ENCODE data around the gene KIF1A. TPM values are rescaled to one million over a fixed set of nuclear protein-coding genes. Genes with fewer than 3 reads are reported as not detected.
"Not testable (repeated sequence)": the region's sequence is repeated elsewhere in the genome, so short reads cannot be mapped to it uniquely, and the experiment has no call there.

Gene KIF1A
- total RNA-seq, 1 experiment from 2014 or later: 51.6 TPM

DNA sequence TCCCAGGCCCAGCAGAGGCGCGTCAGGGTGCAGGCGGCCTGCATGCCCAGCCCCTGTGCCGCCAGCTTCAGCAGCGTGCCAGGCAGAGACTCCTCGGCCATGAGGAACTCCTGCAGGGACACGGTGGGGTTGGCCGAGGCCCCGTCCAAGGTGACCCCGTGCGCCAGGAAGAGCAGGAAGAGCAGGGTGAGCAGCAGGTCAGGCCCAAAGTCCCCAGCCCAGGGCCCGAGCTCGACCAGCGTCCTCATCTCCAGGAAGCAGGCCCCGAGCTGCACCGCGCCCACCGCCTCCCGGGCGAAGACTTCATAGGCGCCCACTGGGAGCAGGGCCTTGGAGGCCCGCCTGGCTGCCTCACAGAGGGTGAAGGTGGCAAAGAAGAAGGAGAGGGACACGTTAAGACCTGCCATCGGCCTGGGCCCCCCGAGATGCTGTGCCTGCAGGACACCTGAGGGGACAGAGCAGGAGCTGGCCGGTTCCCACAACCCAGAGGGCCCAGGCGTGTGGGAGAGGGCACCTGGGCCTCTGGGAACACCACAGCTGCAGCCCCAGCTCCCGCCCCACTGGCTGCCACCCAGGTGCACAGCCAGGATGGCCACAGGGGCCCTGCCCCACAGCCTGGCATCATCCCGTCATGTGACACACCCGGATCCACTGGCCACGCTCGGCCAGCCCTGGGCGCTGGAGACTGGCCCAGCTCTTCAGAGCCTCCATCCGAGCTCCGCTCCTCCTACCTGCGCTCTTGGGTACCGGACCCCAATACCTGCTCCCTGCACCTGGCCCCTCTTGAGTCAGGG is 137.4 kb downstream of the KIF1A start, which contains the start of gene AQP12B:
AQP12B (minus strand) TSS at position 455 of the 794 bp plus-strand sequence; CDS start at position 407, 48 bp downstream.
- H3K4me3 ChIP-seq (ENCODE audit: insufficient read depth, low read depth, low read length); H3K36me3 ChIP-seq (replicated peaks; ENCODE audit: control insufficient read depth, insufficient read depth, low read length); H3K27me3 ChIP-seq (ENCODE audit: control insufficient read depth, insufficient read depth, low read length): not testable (repeated sequence)
- DNase-seq: peak; percentile 23

DNA sequence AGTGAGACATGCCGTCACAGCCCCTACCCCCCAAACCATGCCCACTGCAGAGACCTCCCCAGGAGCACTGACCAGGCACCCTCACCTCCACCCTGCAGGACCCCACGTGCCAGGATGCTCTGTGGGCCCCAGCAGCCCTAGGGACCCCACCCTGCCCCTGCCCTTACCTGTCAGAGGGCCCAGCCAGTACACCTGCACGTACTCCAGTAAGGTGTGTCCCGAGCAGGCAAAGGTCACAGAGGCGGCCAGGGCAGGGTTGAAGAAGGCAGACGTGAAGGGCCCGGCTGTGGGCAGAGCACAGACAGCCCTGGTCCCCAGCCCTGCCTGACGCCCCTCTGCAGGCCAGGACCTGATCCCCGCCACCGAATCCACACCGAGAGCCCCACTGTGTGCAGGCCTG is 139.8 kb downstream of the KIF1A start:
- H3K36me3 ChIP-seq (replicated peaks; ENCODE audit: control insufficient read depth, insufficient read depth, low read length); DNase-seq; H3K4me3 ChIP-seq (ENCODE audit: insufficient read depth, low read depth, low read length); H3K27me3 ChIP-seq (ENCODE audit: control insufficient read depth, insufficient read depth, low read length): not testable (repeated sequence)

DNA sequence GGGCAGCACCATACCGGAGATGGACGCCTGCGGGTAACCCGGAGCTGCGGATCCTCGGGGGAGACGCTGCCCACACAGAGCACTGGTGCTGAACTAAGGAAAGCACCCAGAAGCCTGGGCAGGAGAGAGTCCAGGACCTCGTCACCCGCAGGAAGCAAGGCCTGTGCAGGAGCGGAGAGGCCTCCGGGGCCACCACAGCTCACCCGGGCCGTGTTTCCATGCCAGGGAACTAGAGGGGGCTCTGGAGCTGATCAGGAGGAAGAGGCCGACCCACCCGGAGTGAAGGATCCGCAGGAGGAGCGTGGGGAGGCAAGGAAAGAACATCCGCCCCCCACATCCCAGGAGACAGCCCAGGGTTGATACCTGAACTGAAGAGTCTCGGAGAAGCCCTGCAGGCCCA is 141.1 kb downstream of the KIF1A start:
- not testable (repeated sequence) for H3K27me3 ChIP-seq (ENCODE audit: control insufficient read depth, insufficient read depth, low read length); H3K36me3 ChIP-seq (replicated peaks; ENCODE audit: control insufficient read depth, insufficient read depth, low read length); DNase-seq; H3K4me3 ChIP-seq (ENCODE audit: insufficient read depth, low read depth, low read length)

DNA sequence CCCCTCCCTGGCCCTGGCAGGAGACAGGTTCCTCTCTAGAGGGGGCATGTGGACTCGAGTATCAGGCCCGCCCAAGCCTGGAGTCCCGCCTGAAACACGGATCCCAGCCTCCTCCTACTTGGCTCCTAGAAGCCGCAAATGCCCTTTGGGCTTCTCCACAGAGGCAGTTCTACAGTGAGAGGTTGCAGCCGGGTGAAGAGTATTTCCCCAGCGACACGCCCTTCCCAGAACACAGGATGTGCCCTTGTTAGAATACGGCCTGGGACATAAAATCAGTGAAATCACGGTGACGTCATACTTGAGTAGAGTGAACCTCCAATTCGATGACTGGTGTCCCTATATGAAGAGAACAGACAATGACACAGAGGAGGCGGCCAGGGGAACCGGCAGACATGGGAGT is 142.0 kb downstream of the KIF1A start:
- not testable (repeated sequence) for H3K4me3 ChIP-seq (ENCODE audit: insufficient read depth, low read depth, low read length); H3K27me3 ChIP-seq (ENCODE audit: control insufficient read depth, insufficient read depth, low read length); DNase-seq; H3K36me3 ChIP-seq (replicated peaks; ENCODE audit: control insufficient read depth, insufficient read depth, low read length)

DNA sequence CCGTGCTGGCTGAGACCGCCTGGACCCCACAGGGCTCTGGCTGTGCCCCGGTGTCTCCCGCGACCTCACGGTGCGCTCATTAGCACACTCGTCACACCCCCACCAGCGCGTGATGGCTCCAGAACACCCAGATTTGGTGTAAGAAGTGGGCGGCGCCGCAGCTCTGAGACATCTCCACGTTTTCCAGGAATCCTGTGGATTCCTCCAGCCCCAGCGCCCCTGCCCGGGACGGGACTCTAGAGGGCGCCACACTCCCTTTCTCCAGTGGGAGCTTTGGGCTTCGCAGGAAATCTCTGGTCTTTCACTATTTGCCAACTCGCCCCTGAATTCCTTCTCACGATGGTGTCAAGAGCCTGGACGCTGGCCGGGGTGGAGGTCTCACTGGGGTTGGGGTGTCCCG is 144.7 kb downstream of the KIF1A start:
- not testable (repeated sequence) for H3K27me3 ChIP-seq (ENCODE audit: control insufficient read depth, insufficient read depth, low read length); H3K4me3 ChIP-seq (ENCODE audit: insufficient read depth, low read depth, low read length); H3K36me3 ChIP-seq (replicated peaks; ENCODE audit: control insufficient read depth, insufficient read depth, low read length); DNase-seq

DNA sequence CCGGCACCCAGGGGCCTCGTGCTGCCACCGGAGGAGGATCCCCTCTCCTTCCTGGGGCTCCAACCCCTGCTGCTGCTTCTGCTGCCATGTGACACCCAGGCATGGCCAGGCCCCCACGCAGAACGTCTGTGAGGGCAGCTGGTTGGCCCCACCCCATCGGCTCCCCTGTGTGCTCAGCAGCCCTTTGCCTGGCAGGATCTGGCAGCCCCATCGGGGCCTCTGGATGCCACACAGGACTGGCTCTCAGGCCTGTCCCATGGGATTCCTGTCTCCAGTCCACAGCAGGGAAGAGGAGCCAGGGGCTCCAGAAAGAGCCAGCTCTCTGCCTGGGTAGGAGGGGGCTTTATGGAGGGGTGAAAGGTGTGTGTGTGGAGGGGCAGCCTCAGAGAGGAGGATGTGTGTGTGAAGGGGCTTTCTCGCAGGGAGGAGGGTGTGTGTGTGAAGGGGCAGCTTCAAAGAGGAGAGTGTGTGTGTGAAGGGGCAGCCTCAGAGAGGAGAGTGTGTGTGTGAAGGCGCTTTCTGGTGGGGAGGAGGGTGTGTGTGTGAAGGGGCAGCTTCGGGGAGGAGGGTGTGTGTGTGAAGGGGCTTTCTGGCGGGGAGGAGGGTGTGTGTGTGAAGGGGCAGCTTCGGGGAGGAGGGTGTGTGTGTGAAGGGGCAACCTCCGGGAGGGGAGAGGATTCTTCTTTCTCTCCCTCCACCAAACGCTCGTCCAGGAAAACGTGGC is 145.4 kb downstream of the KIF1A start:
- H3K27me3 ChIP-seq (ENCODE audit: control insufficient read depth, insufficient read depth, low read length); DNase-seq; H3K36me3 ChIP-seq (replicated peaks; ENCODE audit: control insufficient read depth, insufficient read depth, low read length); H3K4me3 ChIP-seq (ENCODE audit: insufficient read depth, low read depth, low read length): not testable (repeated sequence)

GRCh38 chr2:240672701-240673190 is 147.3 kb downstream of the KIF1A start:
- Histone ChIP-seq H3K4me3 (ENCODE audit: insufficient read depth, low read depth, low read length) (no peak overlapping the region), H3K36me3 (replicated peaks; ENCODE audit: control insufficient read depth, insufficient read depth, low read length) (no peaks in the 10 kb centered on the region), H3K27me3 (ENCODE audit: control insufficient read depth, insufficient read depth, low read length) (no peaks in the 10 kb centered on the region)
- peak; percentile 59 for DNase-seq

DNA sequence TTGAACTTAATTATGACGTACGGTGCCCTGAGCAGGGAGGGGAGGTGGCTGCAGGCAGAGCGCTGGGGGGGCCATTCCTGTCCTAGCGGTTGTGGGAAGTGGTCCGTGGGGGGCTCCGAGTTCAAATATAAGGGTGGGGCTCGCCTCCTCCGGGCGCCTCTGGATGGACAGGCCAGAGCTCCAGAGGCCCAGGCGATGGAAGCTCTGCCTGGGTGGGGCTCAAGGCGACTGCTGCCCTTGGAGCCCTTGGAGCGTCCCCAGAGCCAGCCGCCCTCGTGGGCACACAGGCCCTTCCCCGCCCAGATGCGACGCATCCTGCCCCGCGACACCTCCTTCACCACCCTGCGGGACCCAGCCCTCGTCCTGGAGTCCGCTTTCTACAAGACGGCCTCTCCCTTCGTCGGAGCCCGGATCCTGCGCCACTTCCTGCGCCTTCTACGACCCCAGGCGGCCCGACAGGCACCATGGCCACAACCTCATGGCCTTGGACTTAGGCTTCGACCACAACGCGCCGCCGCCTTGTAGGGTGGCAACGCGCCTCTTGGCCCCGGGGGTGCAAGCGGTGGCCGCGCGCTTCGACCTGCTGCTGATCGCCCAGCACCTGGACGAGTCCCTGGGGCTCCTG is 147.8 kb downstream of the KIF1A start:
- no peak overlapping the region for H3K4me3 ChIP-seq (ENCODE audit: insufficient read depth, low read depth, low read length)
- no peaks in the 10 kb centered on the region for H3K27me3 ChIP-seq (ENCODE audit: control insufficient read depth, insufficient read depth, low read length)
- DNase-seq: peak; percentile 59

GRCh38 chr2:240670950-240671349 is 149.1 kb downstream of the KIF1A start:
- no peak for DNase-seq
- H3K27me3 ChIP-seq (ENCODE audit: control insufficient read depth, insufficient read depth, low read length): no peaks in the 10 kb centered on the region

More for the DNA sequence above, 147.8 kb downstream of the KIF1A start:
- no peaks in the 10 kb centered on the region for H3K36me3 ChIP-seq (replicated peaks; ENCODE audit: control insufficient read depth, insufficient read depth, low read length)

GRCh38 chr2:240670402-240670801 is 149.6 kb downstream of the KIF1A start:
- no peak for DNase-seq
- Histone ChIP-seq H3K36me3 (replicated peaks; ENCODE audit: control insufficient read depth, insufficient read depth, low read length) (no peaks in the 10 kb centered on the region), H3K27me3 (ENCODE audit: control insufficient read depth, insufficient read depth, low read length) (no peaks in the 10 kb centered on the region), H3K4me3 (ENCODE audit: insufficient read depth, low read depth, low read length) (no peak overlapping the region)

More at GRCh38 chr2:240670950-240671349, 149.1 kb downstream of the KIF1A start:
- Histone ChIP-seq H3K36me3 (replicated peaks; ENCODE audit: control insufficient read depth, insufficient read depth, low read length) (no peaks in the 10 kb centered on the region), H3K4me3 (ENCODE audit: insufficient read depth, low read depth, low read length) (no peak overlapping the region)

- Histone ChIP-seq H3K4me3 (ENCODE audit: insufficient read depth, low read depth, low read length) (no peak overlapping the region), H3K36me3 (replicated peaks; ENCODE audit: control insufficient read depth, insufficient read depth, low read length) (no peaks in the 10 kb centered on the region), H3K27me3 (ENCODE audit: control insufficient read depth, insufficient read depth, low read length) (no peaks in the 10 kb centered on the region)
- no peak for DNase-seq
These were observed 155.4 kb downstream of the KIF1A start for GRCh38 chr2:240664622-240665021.

Other genes starting within 250 kb of the KIF1A start
- gene CAPN10, start 233.5 kb downstream of the KIF1A start, total RNA-seq (2014; rRNA removed; shearing (Covaris generic)): 66.5 and 69.0 TPM in 2 replicates
- gene GPR35, start 194.7 kb downstream of the KIF1A start, total RNA-seq (2014; rRNA removed; shearing (Covaris generic)): 0.07 TPM in 1 of 2 replicates, not detected in the other
- gene AQP12B, start 137.3 kb downstream of the KIF1A start, total RNA-seq (2014; rRNA removed; shearing (Covaris generic)): not detected in 2 replicates
- gene AQP12A, start 128.4 kb downstream of the KIF1A start, total RNA-seq (2014; rRNA removed; shearing (Covaris generic)): not detected in 2 replicates
- gene AGXT, start 48.6 kb upstream of the KIF1A start, total RNA-seq (2014; rRNA removed; shearing (Covaris generic)): not detected in 2 replicates
- gene MAB21L4, start 75.9 kb upstream of the KIF1A start, total RNA-seq (2014; rRNA removed; shearing (Covaris generic)): not detected in 2 replicates
- gene CROCC2, start 86.1 kb upstream of the KIF1A start, total RNA-seq (2014; rRNA removed; shearing (Covaris generic)): 0.38 TPM in 1 of 2 replicates, not detected in the other
- 0.52 and 1.1 TPM in 2 replicates for gene SNED1, start 178.4 kb upstream of the KIF1A start, total RNA-seq (2014; rRNA removed; shearing (Covaris generic))

All from H7 (cell line).